DMS153 treated with DMSO at 0.1 percent for 48 hours (cell line): ENCODE measurements around the gene NANOS1.

Source experiments
- DNase-seq: peaks from one replicate; lab custom pipeline; 2025; ENCODE audit not compliant: unreplicated experiment; lab: John Stamatoyannopoulos, UW

NANOS1 gene

DNA sequence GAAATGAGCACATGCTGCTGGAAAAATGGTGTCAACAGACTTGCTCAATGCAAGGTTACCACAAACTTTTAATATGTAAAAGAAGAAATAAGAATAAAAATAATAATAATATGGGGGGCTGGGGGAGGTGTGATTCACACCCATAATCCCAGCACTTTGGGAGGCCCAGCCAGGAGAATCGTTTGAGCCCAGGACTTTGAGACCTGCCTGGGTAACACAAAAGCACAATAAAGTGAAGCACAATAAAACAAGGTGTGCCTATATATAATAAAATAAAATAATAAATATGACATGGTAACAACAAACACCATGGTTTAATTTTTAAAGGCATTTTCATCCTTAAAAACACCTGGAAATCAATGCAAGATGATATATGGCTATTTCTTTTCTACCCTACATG, 26.0 kb downstream of the NANOS1 start:
- no peak for DNase-seq

- DNase-seq: no peak
Observed at GRCh38 chr10:119058010-119058409, 28.5 kb downstream of the NANOS1 start.

GRCh38 chr10:119059557-119059956, 30.0 kb downstream of the NANOS1 start:
- no peak for DNase-seq

- DNase-seq: no peak
Observed at GRCh38 chr10:119060107-119060506, 30.6 kb downstream of the NANOS1 start.

- no peak for DNase-seq
Observed at GRCh38 chr10:119061352-119061751, 31.8 kb downstream of the NANOS1 start.

- no peak for DNase-seq
Observed at GRCh38 chr10:119061926-119062325, 32.4 kb downstream of the NANOS1 start.

GRCh38 chr10:119070395-119071165, 41.1 kb downstream of the NANOS1 start:
- no peak for DNase-seq

- no peak for DNase-seq
Observed at GRCh38 chr10:119073584-119073983, 44.1 kb downstream of the NANOS1 start.

DNA sequence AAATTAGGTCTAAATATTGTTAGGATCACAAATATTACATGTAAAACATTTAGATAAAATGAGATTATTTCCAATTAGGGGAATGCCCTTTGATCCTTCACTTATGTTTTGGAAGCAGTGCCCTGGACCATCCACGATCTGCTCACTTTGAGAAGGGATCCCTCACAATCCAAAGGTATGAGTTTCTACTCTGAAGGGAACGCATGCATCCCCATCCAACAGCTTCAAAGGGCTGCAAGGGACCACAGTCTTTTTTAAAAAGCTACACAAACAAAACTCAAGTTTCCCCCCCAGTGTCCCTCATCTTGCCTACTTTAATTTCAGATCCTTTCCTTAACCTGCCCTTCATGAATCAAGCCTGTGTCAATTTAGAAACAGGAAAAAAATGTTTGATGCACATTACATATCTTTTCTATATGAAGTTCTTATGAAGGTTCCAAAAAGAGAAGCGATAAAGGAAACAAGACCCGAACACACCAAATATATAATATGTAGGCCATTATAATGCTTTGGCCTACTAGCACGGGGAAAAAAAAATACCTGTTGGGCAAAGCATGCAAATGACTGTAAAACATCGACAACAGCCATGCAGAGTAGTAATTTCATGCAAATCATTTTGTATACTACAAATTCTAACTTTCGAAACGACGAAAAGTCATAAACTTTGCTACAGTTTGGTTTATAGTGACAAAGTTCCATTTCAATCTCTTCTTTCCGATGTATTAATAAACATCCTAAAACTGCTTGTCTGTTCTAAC, 49.1 kb downstream of the NANOS1 start:
- DNase-seq: no peak

- no peak for DNase-seq
Observed at GRCh38 chr10:119079599-119080520, 50.3 kb downstream of the NANOS1 start.

GRCh38 chr10:119080521-119081259, 51.2 kb downstream of the NANOS1 start, which contains the start of gene EIF3A:
Gene EIF3A, minus strand, starts transcription at chr10:119080817. Its CDS starts 141 bp downstream, at chr10:119080676.
- peak; percentile 79 for DNase-seq
